ENCODE data around the gene CORT. TPM values are rescaled to one million over a fixed set of nuclear protein-coding genes. Genes with fewer than 3 reads are reported as not detected.
A peak's percentile ranks its signal among the peaks of the same experiment; 100 is the strongest.

CORT gene
- total RNA-seq, 1 donor = 0.36 TPM

DNA sequence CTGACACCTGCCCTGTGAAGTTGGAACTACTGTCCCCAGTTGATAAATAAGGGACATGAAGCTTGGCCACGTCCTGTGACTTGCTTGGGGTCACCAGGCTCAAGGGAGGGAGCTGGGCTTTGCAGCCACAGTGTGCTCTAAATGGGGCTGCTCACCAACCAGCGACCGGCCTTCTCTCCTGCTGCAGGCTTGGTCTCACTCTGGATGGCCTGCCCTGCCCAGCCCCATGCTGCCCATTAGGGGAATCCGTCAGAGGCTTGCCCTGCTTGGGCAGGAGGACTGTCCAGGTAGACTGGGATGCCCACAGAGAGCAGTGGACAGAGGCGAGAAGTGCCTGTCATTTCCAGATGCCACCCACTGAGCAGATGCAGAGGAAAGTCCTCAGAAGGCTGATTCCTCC, 20.8 kb upstream of the CORT start:
- Histone ChIP-seq H3K4me2 (ENCODE audit: insufficient read depth, low read length) (no peak overlapping the region), H4K20me1 (ENCODE audit: insufficient read depth, low read length) (no peaks in the 10 kb centered on the region), H3K4me3 (ENCODE audit: insufficient read depth, low read length) (no peak overlapping the region), H3K36me3 (ENCODE audit: insufficient read depth, low read length) (no peaks in the 10 kb centered on the region), H3K27me3 (ENCODE audit: insufficient read depth, low read length) (no peaks in the 10 kb centered on the region), H2AFZ (ENCODE audit: low read length) (no peak overlapping the region), H3K9me3 (ENCODE audit: low read depth, low read length) (no peaks in the 10 kb centered on the region), H3K27ac (ENCODE audit: low read depth, low read length) (no peak overlapping the region), H3K4me1 (ENCODE audit: insufficient read depth, low read length) (peaks cover 15% of the 10 kb centered on the region), H3K79me2 (ENCODE audit: insufficient read depth, low read length) (peaks cover 21% of the 10 kb centered on the region)
- TF ChIP-seq, protein P1, sequence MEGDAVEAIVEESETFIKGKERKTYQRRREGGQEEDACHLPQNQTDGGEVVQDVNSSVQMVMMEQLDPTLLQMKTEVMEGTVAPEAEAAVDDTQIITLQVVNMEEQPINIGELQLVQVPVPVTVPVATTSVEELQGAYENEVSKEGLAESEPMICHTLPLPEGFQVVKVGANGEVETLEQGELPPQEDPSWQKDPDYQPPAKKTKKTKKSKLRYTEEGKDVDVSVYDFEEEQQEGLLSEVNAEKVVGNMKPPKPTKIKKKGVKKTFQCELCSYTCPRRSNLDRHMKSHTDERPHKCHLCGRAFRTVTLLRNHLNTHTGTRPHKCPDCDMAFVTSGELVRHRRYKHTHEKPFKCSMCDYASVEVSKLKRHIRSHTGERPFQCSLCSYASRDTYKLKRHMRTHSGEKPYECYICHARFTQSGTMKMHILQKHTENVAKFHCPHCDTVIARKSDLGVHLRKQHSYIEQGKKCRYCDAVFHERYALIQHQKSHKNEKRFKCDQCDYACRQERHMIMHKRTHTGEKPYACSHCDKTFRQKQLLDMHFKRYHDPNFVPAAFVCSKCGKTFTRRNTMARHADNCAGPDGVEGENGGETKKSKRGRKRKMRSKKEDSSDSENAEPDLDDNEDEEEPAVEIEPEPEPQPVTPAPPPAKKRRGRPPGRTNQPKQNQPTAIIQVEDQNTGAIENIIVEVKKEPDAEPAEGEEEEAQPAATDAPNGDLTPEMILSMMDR (IDR thresholded peaks at IDR 0.05; ENCODE audit: extremely low read depth, low read depth, low read length) = no peak
- no peak for DNase-seq (ENCODE audit: insufficient read length, low spot score, missing footprints)

DNA sequence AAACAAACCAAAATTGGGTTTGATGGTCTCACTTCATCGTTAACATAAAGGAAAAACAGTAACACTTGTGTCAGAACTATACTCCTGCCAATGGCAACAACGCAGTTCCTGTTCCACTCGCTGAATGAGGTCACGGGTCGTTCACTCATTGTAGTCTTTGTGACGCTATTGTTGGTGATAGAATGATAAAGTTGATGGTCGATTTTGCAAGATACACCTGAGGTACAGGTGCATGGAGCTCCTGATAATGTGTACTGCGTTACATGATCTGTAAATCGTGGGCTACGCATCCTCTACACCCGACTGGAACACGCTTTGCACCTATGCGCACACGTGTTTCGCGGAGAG, 20.0 kb upstream of the CORT start:
- peaks cover 15% of the 10 kb centered on the region for H3K4me1 ChIP-seq (ENCODE audit: insufficient read depth, low read length)
- H3K4me3 ChIP-seq (ENCODE audit: insufficient read depth, low read length) = peak overlapping the region; percentile 99
- H3K4me2 ChIP-seq (ENCODE audit: insufficient read depth, low read length) = peak overlapping the region; percentile 90
- H3K27me3 ChIP-seq (ENCODE audit: insufficient read depth, low read length) = no peaks in the 10 kb centered on the region
- DNase-seq (ENCODE audit: insufficient read length, low spot score, missing footprints) = peak; percentile 62
- H3K36me3 ChIP-seq (ENCODE audit: insufficient read depth, low read length) = no peaks in the 10 kb centered on the region
- peak overlapping the region; percentile 91 for H2AFZ ChIP-seq (ENCODE audit: low read length)
- H3K79me2 ChIP-seq (ENCODE audit: insufficient read depth, low read length) = peaks cover 21% of the 10 kb centered on the region
- no peaks in the 10 kb centered on the region for H3K9me3 ChIP-seq (ENCODE audit: low read depth, low read length)
- TF ChIP-seq, protein P1 (IDR thresholded peaks at IDR 0.05; ENCODE audit: extremely low read depth, low read depth, low read length) = no peak
- no peak overlapping the region for H3K27ac ChIP-seq (ENCODE audit: low read depth, low read length)
- H4K20me1 ChIP-seq (ENCODE audit: insufficient read depth, low read length) = no peaks in the 10 kb centered on the region

DNA sequence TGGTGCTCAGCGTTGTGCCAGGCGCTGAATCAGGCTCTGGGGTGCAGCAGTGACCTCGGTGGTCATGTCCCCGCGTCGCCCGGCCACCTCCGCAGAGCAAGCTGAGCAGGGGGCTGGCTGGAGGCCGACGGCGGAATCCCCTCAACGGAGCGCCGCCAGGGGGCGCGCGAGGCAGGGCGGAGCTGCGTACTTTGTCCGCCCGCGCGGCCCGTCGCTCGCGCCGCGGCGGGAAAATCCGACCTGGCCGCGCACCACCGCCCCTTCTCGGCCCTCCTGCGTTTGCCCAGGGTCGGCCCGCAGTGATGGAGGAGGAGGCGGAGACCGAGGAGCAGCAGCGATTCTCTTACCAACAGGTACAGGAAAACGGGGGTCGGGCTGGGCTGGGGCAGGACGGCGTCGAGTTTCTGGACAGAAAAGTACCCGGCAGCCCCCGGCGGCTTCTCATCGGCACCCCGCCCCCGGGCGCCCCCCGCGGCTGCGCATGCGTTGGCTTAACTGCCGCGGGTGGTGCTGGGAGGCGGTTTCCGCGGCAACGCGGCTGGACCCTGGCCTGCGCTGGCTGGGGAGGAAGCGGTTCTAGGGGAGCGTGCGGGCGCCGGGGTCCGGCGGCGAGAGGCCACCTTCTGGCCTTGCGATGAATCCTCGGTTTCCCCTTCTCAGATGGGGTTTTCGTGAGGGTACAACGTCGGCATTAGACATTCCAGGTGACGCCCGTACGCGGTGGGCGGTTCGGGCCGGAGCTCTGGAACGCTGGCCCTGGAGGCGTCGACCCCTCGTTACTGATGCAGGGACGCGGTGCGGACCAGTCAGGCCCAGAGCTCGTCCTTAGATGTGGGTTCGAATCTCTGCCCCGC, 19.4 kb upstream of the CORT start, which contains the start of gene CENPS:
Gene CENPS, plus strand, starts transcription at position 218 of the 854 bp plus-strand sequence. Its CDS starts 85 bp downstream, at position 303.
- Histone ChIP-seq H3K9me3 (ENCODE audit: low read depth, low read length) (no peaks in the 10 kb centered on the region), H3K79me2 (ENCODE audit: insufficient read depth, low read length) (peaks cover 21% of the 10 kb centered on the region), H3K4me2 (ENCODE audit: insufficient read depth, low read length) (peak within 1 kb of the TSS; percentile 90), H4K20me1 (ENCODE audit: insufficient read depth, low read length) (no peaks in the 10 kb centered on the region), H2AFZ (ENCODE audit: low read length) (peak within 1 kb of the TSS; percentile 91), H3K27me3 (ENCODE audit: insufficient read depth, low read length) (no peaks in the 10 kb centered on the region), H3K4me1 (ENCODE audit: insufficient read depth, low read length) (peaks cover 15% of the 10 kb centered on the region), H3K27ac (ENCODE audit: low read depth, low read length) (peak within 1 kb of the TSS; percentile 93), H3K36me3 (ENCODE audit: insufficient read depth, low read length) (no peaks in the 10 kb centered on the region), H3K4me3 (ENCODE audit: insufficient read depth, low read length) (peak within 1 kb of the TSS; percentile 99)
- TF ChIP-seq, protein P1 (IDR thresholded peaks at IDR 0.05; ENCODE audit: extremely low read depth, low read depth, low read length) = peak; percentile 83
- DNase-seq (ENCODE audit: insufficient read length, low spot score, missing footprints) = peak; percentile 100

DNA sequence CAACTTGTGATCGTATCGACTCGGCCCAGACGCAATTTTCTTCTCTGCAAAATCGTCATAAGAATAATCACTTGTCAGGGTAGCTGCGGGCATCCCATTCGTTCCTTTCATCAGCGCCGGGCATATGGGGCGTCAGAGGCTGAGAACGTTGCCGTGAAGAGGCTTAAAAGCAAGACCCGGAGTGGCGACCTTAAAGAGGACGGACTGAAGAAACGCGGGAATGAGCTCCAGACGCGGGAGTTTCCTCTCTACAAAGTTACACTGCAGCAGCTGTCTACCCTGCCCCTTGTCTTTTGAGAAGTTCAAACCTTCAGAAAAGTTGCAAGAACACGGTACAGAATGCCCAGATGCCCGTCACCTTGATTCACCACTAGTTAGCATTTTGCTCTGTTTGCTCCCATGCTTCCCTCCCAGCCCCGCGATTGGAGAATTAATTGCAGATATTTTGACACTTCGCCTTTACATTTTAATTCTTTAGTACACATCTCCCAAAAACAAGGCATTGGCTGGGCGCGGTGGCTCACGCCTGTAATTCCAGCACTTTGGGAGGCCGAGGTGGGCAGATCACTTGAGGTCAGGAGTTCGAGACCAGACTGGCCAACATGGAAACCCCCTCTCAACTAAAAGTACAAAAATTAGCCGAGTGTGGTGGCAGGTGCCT, 18.6 kb upstream of the CORT start:
- H3K36me3 ChIP-seq (ENCODE audit: insufficient read depth, low read length) = no peaks in the 10 kb centered on the region
- peak overlapping the region; percentile 99 for H3K4me3 ChIP-seq (ENCODE audit: insufficient read depth, low read length)
- H3K79me2 ChIP-seq (ENCODE audit: insufficient read depth, low read length) = peaks cover 21% of the 10 kb centered on the region
- H3K9me3 ChIP-seq (ENCODE audit: low read depth, low read length) = no peaks in the 10 kb centered on the region
- peak; percentile 92 for DNase-seq (ENCODE audit: insufficient read length, low spot score, missing footprints)
- TF ChIP-seq, protein P1 (IDR thresholded peaks at IDR 0.05; ENCODE audit: extremely low read depth, low read depth, low read length) = no peak
- peak overlapping the region; percentile 91 for H2AFZ ChIP-seq (ENCODE audit: low read length)
- H3K4me2 ChIP-seq (ENCODE audit: insufficient read depth, low read length) = peak overlapping the region; percentile 90
- H3K27ac ChIP-seq (ENCODE audit: low read depth, low read length) = peak overlapping the region; percentile 93
- H4K20me1 ChIP-seq (ENCODE audit: insufficient read depth, low read length) = no peaks in the 10 kb centered on the region
- no peaks in the 10 kb centered on the region for H3K27me3 ChIP-seq (ENCODE audit: insufficient read depth, low read length)
- H3K4me1 ChIP-seq (ENCODE audit: insufficient read depth, low read length) = peaks cover 15% of the 10 kb centered on the region

Data from osteoblast (primary cell).